Measurements from ENCODE around the gene FAT1.
"Not testable (repeated sequence)": the region's sequence is repeated elsewhere in the genome, so short reads cannot be mapped to it uniquely, and the experiment has no call there.

FAT1 gene

DNA sequence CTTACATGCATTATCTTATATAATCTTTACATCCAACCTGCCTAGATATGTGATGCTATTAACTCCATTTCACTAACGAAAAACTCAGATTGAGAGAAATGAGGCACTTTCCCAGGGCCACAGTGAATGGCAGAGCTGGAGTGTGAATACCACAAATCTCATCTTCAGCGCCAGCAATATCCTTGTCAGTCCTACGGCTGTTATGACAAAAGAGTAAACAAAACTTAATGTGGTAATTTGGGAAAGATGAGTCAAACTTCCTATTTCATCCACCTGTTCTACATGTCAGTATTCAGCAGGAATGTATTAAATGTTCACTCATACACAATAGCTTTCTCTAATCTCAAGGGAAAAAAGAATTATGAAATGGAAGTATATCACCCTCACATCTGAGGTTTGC, 56.9 kb downstream of the FAT1 start:
- TF ChIP-seq, protein P1, sequence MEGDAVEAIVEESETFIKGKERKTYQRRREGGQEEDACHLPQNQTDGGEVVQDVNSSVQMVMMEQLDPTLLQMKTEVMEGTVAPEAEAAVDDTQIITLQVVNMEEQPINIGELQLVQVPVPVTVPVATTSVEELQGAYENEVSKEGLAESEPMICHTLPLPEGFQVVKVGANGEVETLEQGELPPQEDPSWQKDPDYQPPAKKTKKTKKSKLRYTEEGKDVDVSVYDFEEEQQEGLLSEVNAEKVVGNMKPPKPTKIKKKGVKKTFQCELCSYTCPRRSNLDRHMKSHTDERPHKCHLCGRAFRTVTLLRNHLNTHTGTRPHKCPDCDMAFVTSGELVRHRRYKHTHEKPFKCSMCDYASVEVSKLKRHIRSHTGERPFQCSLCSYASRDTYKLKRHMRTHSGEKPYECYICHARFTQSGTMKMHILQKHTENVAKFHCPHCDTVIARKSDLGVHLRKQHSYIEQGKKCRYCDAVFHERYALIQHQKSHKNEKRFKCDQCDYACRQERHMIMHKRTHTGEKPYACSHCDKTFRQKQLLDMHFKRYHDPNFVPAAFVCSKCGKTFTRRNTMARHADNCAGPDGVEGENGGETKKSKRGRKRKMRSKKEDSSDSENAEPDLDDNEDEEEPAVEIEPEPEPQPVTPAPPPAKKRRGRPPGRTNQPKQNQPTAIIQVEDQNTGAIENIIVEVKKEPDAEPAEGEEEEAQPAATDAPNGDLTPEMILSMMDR (IDR thresholded peaks at IDR 0.05; ENCODE audit: low read depth, low read length), result no peak
- no peak overlapping the region for H3K4me3 ChIP-seq (replicated peaks in 1 of 2; ENCODE audit: low read depth in 2 of 2, low read length in 2 of 2)
- DNase-seq (ENCODE audit: low read depth in 2 of 2), result peak in 1 of 2 donors; percentile 59

DNA sequence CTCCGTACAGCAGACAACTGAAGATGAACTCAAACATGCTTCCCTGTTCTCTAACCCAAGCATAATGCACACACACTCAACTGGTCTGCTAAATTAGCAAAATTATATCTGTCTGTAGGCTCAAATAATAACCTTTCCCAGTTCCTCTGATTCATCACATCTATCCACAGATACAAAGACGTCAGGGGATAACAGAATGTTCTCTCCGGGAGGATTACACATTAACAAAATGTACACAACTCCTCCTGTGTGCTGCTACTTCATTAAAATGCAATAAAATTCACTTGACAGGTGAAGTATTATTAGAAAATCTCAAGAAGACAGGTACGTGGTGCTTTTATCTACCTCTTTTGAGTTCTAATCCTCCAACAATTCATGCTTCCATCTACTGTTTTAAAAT, 57.4 kb downstream of the FAT1 start:
- H3K4me3 ChIP-seq (replicated peaks in 1 of 2; ENCODE audit: low read depth in 2 of 2, low read length in 2 of 2), result no peak overlapping the region
- peak; percentile 13 to 70 for DNase-seq (ENCODE audit: low read depth in 2 of 2)
- TF ChIP-seq, protein P1 (IDR thresholded peaks at IDR 0.05; ENCODE audit: low read depth, low read length), result no peak

DNA sequence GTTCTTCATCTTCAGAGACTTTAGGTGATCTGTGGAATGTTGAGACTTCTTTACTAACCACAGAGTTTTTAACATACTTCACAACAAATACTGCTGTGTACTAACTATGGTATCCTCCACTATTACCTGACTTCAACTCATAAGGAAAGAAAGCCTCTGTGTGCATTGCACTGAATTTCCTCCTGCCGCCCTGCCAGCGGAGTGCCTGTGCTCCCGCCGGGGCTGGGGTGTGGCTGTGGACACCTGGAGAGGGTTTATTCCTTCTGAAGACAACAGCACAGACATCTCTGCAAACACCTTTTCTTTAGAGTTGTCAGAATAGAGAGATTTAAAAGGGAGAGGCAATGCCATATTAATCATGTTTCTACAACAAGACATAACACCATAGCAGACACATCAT, 63.3 kb downstream of the FAT1 start:
- TF ChIP-seq, protein P1 (IDR thresholded peaks at IDR 0.05; ENCODE audit: low read depth, low read length), result no peak
- DNase-seq (ENCODE audit: low read depth in 2 of 2), result no peak
- no peak overlapping the region for H3K4me3 ChIP-seq (replicated peaks in 1 of 2; ENCODE audit: low read depth in 2 of 2, low read length in 2 of 2)

DNA sequence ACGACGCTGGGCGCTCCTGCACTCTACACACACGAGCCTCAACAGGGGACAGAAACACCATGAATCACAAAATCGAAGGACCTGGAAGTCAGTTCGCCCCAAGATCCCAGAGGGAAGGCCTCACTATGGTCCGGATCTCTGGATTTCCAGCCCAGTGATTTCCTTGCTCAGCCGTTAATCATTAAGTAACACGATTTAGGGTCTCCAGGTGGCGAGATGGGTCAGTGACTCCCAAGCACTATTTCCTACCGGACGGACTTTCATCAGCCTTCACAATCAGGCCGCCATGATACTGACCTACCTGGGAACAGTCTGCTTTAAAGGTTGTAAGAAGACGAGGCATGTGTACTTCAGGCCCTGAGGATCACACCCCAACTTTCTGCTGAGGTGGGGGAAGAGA, 63.7 kb downstream of the FAT1 start:
- no peak for DNase-seq (ENCODE audit: low read depth in 2 of 2)
- TF ChIP-seq, protein P1 (IDR thresholded peaks at IDR 0.05; ENCODE audit: low read depth, low read length), result no peak
- H3K4me3 ChIP-seq (replicated peaks in 1 of 2; ENCODE audit: low read depth in 2 of 2, low read length in 2 of 2), result no peak overlapping the region

DNA sequence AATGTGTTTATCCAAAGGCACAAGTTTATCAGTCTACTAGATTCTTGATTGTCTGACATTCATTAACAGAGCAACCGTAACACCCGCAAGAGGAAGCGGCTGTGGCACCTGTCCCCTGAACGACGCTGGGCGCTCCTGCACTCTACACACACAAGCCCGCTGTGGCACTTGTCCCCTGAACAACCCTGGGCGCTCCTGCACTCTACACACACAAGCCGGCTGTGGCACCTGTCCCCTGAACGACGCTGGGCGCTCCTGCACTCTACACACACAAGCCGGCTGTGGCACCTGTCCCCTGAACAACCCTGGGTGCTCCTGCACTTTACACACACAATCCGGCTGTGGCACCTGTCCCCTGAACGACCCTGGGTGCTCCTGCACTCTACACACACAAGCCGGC, 64.2 kb downstream of the FAT1 start:
- not testable (repeated sequence) for H3K4me3 ChIP-seq (replicated peaks in 1 of 2; ENCODE audit: low read depth in 2 of 2, low read length in 2 of 2); DNase-seq (ENCODE audit: low read depth in 2 of 2)

GRCh38 chr4:186658657-186659056, 65.0 kb downstream of the FAT1 start:
- no peak overlapping the region for H3K4me3 ChIP-seq (replicated peaks in 1 of 2; ENCODE audit: low read depth in 2 of 2, low read length in 2 of 2)
- no peak for DNase-seq (ENCODE audit: low read depth in 2 of 2)
- TF ChIP-seq, protein P1 (IDR thresholded peaks at IDR 0.05; ENCODE audit: low read depth, low read length), result no peak

DNA sequence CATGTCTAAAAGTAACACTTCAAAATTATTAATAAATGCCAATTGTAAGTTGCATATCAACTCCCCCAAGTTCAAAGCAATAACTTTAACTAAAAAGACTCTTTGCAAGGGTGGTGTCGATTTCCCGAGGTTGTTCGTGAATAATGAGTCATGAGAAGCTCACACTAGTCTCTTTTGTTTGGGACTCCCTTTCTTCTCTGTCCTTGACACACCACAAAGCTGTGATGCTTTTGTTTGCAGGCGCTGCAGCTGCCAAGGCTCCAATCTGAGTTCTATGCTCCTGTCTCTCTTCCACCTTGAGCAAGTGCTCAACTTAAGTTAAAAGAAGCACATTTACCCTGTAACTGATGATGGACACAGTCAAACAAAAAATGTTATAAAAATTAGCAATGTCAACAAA, 65.9 kb downstream of the FAT1 start:
- no peak overlapping the region for H3K4me3 ChIP-seq (replicated peaks in 1 of 2; ENCODE audit: low read depth in 2 of 2, low read length in 2 of 2)
- TF ChIP-seq, protein P1 (IDR thresholded peaks at IDR 0.05; ENCODE audit: low read depth, low read length), result no peak
- peak; percentile 13 to 56 for DNase-seq (ENCODE audit: low read depth in 2 of 2)
